Smooth muscle cell (in vitro differentiated cells): Measurements from ENCODE around the gene ZNF81. TPM values are rescaled to one million over a fixed set of nuclear protein-coding genes. Genes with fewer than 3 reads are reported as not detected.
"Not testable (repeated sequence)": the region's sequence is repeated elsewhere in the genome, so short reads cannot be mapped to it uniquely, and the experiment has no call there.

Experiments
- DNase-seq: peaks from one replicate; lab custom pipeline; 2025; ENCODE audit not compliant: unreplicated experiment; lab: John Stamatoyannopoulos, UW
- H2AFZ ChIP-seq: fragments of 200-600 bp; sonication (generic); 2 replicates; pipeline ENCODE4 v1.6.0; 2016; ENCODE audit warnings: antibody characterized with exemption, low read depth, mild to moderate bottlenecking
- H3F3A ChIP-seq: fragments of 200-600 bp; sonication (generic); 2 replicates; pipeline ENCODE4 v1.6.0; 2017; ENCODE audit warnings: antibody characterized with exemption, low read depth
- H3K27ac ChIP-seq: fragments of 200-600 bp; sonication (generic); 2 replicates; pipeline ENCODE4 v1.5.1; 2016; ENCODE audit warnings: low read depth, mild to moderate bottlenecking
- H3K27me3 ChIP-seq: fragments of 200-600 bp; sonication (generic); 2 replicates; pipeline ENCODE4 v1.6.1; 2016; ENCODE audit warnings: low read depth, mild to moderate bottlenecking
- H3K36me3 ChIP-seq: fragments of 200-600 bp; sonication (generic); 2 replicates; pipeline ENCODE4 v1.5.1; 2016; ENCODE audit warnings: low read depth
- H3K4me1 ChIP-seq: fragments of 200-600 bp; sonication (generic); 2 replicates; pipeline ENCODE4 v1.5.1; 2016; ENCODE audit warnings: low read depth
- H3K4me2 ChIP-seq: fragments of 200-600 bp; sonication (generic); 2 replicates; pipeline ENCODE4 v1.6.0; 2016; ENCODE audit warnings: mild to moderate bottlenecking
- H3K4me3 ChIP-seq: fragments of 200-600 bp; sonication (generic); 2 replicates; pipeline ENCODE4 v1.5.1; 2016; ENCODE audit warnings: mild to moderate bottlenecking
- H3K79me2 ChIP-seq: fragments of 200-600 bp; sonication (generic); 2 replicates; pipeline ENCODE4 v1.6.0; 2016; ENCODE audit warnings: low read depth, mild to moderate bottlenecking
- H3K9ac ChIP-seq: fragments of 200-600 bp; sonication (generic); 2 replicates; pipeline ENCODE4 v1.6.0; 2016; ENCODE audit warnings: low read depth
- H3K9me3 ChIP-seq: fragments of 200-600 bp; sonication (generic); replicated peaks from 2 replicates; pipeline ENCODE4 v1.5.1; 2016; ENCODE audit warnings: low read depth
- H4K20me1 ChIP-seq: fragments of 200-600 bp; sonication (generic); 2 replicates; pipeline ENCODE4 v1.6.0; 2016; ENCODE audit warnings: low read depth
- CTCF ChIP-seq: fragments of 200-600 bp; sonication (generic); IDR thresholded peaks from 2 replicates; pipeline ENCODE4 v1.5.1; 2017; ENCODE audit warnings: borderline replicate concordance, mild to moderate bottlenecking, antibody characterized with exemption; ENCODE audit not compliant: insufficient read depth, poor library complexity, severe bottlenecking
- WGBS: methylation state at CpG from one replicate; pipeline ENCODE4 v1.1.7; 2016; ENCODE audit warnings: low lambda C conversion rate; 5-methylcytosine and 5-hydroxymethylcytosine counted together
- polyA plus RNA-seq: library from polyadenylated mRNA; unstranded; fragments of >200 nt; fragmentation: Nextera tagmentation; extraction: Ambion mirVana; gene quantifications from 2 replicates; pipeline ENCODE4 v1.2.1, GENCODE V29; 2016
- total RNA-seq: library from RNA; depleted of rRNA; stranded (reverse); fragments of >200 nt; gene quantifications from 2 replicates; pipeline ENCODE4 v1.2.3, GENCODE V29; 2014

ZNF81 gene
- total and polyA plus RNA-seq, 2 experiments from 2014 or later = 4.6 to 4.8 TPM

DNA sequence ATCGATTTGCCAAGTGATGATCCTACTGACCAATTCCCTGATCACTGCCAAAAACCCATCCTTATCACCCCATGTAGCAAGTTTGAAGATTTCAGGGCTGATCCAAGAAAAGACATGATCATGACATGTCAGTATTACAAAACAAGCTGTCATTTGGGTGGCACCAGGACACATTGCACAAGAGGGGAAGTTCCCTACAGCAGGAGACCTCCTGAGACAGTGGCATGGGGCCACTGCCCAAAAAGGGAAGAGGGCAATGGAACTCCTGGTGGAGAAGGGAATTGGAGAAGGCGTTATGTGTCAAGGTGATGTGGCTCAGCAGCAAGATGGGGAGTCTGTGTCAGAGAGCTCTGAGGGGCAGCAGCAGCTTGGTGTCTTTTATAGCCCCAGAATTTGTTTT lies 123.7 kb downstream of the ZNF81 start:
- no peaks in the 10 kb centered on the region for H3K4me1 ChIP-seq
- H3K27ac ChIP-seq = no peak overlapping the region
- H3K9me3 ChIP-seq = no peaks in the 10 kb centered on the region
- H3K79me2 ChIP-seq = no peaks in the 10 kb centered on the region
- no peaks in the 10 kb centered on the region for H3F3A ChIP-seq
- DNase-seq = no peak
- no peak for TF ChIP-seq CTCF
- no peaks in the 10 kb centered on the region for H3K27me3 ChIP-seq
- no peak overlapping the region for H3K4me3 ChIP-seq
- no peaks in the 10 kb centered on the region for H4K20me1 ChIP-seq
- WGBS = 78% methylated on average over 2 of the region's 2 CpGs
- H3K36me3 ChIP-seq = no peaks in the 10 kb centered on the region
- H3K9ac ChIP-seq = no peak overlapping the region
- H2AFZ ChIP-seq = no peak overlapping the region
- no peak overlapping the region for H3K4me2 ChIP-seq

GRCh38 chrX:47961830-47962229 lies 125.1 kb downstream of the ZNF81 start:
- not testable (repeated sequence) for H2AFZ ChIP-seq, H3K4me2 ChIP-seq, H3K9ac ChIP-seq, H3F3A ChIP-seq, H3K4me3 ChIP-seq, H4K20me1 ChIP-seq, H3K27ac ChIP-seq, H3K9me3 ChIP-seq, H3K27me3 ChIP-seq, H3K79me2 ChIP-seq, DNase-seq, H3K36me3 ChIP-seq, H3K4me1 ChIP-seq
- 87% methylated on average over 6 of the region's 6 CpGs for whole genome bisulfite sequencing

DNA sequence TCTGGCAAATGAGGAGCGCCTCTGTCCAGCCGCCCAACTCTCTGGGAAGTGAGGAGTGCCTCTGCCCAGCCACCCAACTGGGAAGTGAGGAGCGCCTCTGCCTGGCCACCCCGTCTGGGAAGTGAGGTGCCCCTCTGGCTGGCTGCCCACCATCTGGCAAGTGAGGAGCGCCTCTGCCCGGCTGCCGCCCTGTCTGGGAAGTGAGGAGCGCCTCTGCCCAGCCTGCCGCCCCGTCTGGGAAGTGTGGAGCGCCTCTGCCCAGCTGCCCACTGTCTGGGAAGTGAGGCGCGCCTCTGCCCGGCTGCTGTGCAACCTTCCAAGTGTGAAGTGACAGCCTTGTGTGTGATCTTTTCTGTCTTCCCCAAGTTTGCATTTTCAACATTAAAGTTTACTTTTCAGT lies 128.8 kb downstream of the ZNF81 start:
- not testable (repeated sequence) for H3K36me3 ChIP-seq, H3K9ac ChIP-seq, H3K4me3 ChIP-seq, H3K9me3 ChIP-seq, H3K27me3 ChIP-seq, H3K79me2 ChIP-seq, H3K4me1 ChIP-seq, H3F3A ChIP-seq, H3K27ac ChIP-seq, H4K20me1 ChIP-seq, H3K4me2 ChIP-seq, DNase-seq, H2AFZ ChIP-seq
- 88% methylated on average over 13 of the region's 14 CpGs for WGBS

Other genes with a start within 250 kb of the ZNF81 start
- 0.22 and 5.1 TPM in 2 replicates for gene SYN1, start 217.0 kb upstream of the ZNF81 start, total RNA-seq
- gene SYN1, start 217.0 kb upstream of the ZNF81 start, polyA plus RNA-seq = 9.1 and 13.3 TPM in 2 replicates
- 0.36 and 0.58 TPM in 2 replicates for gene CFP, start 207.0 kb upstream of the ZNF81 start, total RNA-seq
- 1.3 and 1.7 TPM in 2 replicates for gene CFP, start 207.0 kb upstream of the ZNF81 start, polyA plus RNA-seq
- gene ELK1, start 186.3 kb upstream of the ZNF81 start, total RNA-seq = 20.9 and 21.1 TPM in 2 replicates
- gene ELK1, start 186.3 kb upstream of the ZNF81 start, polyA plus RNA-seq = 29.3 and 33.2 TPM in 2 replicates
- 166 and 230 TPM in 2 replicates for gene UXT, start 177.7 kb upstream of the ZNF81 start, total RNA-seq
- gene UXT, start 177.7 kb upstream of the ZNF81 start, polyA plus RNA-seq = 198 and 204 TPM in 2 replicates
- gene ZNF182, start 167.1 kb downstream of the ZNF81 start, total RNA-seq = 5.8 and 7.4 TPM in 2 replicates
- 2.8 and 3.0 TPM in 2 replicates for gene ZNF182, start 167.1 kb downstream of the ZNF81 start, polyA plus RNA-seq
- not detected in 2 replicates for gene SPACA5, start 170.1 kb downstream of the ZNF81 start, total RNA-seq
- gene SPACA5, start 170.1 kb downstream of the ZNF81 start, polyA plus RNA-seq = not detected in 2 replicates
- gene ZNF630, start 234.7 kb downstream of the ZNF81 start, total RNA-seq = 5.0 and 7.9 TPM in 2 replicates
- gene ZNF630, start 234.7 kb downstream of the ZNF81 start, polyA plus RNA-seq = 2.1 and 2.2 TPM in 2 replicates